ENCODE data around the gene OTULIN.

Gene OTULIN

DNA sequence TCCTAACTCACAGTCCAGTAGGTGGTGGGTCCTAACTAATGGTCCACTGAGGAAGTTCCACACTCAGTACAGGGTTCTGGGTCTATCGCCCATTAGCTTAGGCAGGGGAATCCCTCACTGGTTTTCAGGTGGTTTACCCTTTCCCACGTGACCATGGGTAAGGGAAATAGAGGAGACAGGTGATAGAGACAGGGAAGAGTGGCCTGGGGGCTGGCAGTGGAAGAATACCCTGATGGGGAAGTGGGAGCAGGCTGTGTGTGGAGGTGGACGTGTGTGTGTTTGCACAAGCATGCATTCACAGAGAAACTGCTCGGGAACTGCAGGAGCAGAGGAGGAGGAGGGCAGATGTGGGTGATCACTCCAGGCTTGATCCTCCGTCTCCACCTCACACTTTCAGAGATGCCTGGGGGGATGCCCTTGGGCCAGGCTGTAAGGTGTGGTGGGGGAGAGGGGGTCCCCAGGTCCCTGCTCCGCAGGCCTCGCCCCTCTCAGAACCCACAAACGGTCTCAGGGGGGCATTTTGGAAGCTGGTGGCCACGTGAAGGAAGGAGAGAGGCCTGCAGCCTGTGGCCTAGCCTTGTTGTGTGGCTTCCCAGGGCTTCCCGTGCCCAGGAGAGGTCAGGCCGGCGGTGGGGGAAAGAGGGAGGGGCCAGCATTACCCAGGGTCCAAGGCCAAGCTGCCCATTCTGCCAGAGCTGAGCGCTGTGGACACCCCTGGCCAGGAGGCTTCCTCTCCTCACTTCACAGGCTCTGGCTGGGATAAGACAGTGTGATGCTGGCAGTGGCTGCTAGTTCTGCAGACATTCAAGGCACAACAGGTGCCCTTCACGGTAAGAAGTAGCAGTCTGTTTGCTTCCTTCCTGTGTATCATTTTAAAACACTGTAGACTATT, 80.0 kb downstream of the OTULIN start:
- DNase-seq, result no peak

DNA sequence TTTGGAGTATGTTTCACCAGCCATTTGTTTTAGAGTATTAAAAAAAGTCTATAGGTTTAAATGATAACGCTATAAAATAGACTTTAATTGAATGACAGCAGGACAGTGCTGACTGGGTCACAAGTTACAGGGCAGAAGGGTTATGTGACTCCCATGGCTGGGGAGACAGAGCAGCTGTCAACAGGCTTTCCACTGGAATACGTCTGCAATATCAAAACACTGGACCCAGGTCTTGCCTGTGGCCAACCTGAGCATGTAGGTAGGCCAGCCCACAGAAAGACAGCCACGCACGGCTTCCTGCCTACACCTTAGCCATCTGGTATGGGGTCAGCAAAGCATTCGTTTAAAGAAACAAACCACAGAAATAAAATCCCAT, 80.7 kb downstream of the OTULIN start:
- DNase-seq, result no peak

DNA sequence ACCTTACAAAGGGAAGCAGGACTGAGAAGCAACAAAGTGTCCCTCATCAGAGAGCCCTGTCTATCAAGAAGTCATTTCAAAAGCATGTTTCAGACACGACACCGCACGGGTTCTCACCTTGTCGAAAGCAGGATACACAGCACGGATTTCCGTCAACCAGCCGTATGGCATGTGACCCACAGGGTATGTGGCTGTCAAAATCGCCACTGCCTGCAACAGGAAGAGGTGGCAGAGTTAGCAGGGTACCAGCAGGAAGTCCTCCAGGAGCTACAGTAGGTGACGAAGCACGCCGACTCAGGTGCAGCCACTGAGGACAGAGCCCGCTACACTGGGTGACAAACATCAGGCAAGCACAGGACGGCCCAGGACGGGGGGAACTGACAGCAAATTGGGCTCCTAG, 81.2 kb downstream of the OTULIN start:
- DNase-seq, result no peak

DNA sequence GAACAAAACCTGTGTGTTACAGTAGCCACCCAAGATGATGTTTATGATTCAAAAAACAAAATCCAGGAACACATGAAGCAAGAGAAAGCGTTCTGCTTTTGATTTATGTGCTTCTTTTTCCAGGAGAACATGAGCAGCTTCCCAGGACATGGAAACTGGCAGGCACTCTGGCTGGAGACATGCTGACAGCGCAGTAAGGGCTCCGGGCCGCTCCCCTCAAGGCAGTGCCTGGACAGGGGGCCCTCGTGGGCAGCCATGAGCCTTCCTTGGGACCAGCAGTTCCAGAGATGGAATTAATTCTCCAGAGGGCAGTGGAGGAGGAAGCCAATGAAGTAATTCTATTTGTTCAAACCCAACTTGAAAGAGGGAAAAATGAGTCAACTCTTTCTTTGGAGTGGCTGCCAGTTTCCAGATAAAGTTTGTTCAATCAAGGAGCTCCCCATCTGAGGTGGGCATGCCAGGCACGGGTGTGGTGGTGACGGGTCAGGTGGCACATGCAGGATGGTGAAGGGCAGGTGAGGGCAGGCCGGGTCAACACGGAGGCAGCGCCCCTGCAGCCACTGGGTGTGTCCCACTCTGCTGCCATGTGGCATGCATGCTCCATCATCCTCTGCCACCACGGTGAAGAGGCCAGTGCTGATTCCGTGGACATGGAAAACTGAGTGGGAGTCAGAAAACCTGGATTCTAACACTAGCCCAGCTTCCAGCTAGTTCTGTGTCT, 83.8 kb downstream of the OTULIN start:
- DNase-seq, result no peak

All from NCI-H1048 (cell line).